Stimulated activated CD4-positive, alpha-beta T cell treated with anti-CD3 and anti-CD28 coated beads, TNF-alpha, amount 100 ng/mL, for 24 hours (primary cell): ENCODE results near the gene SLC12A6.
"Not testable (repeated sequence)": the region's sequence is repeated elsewhere in the genome, so short reads cannot be mapped to it uniquely, and the experiment has no call there.

Source experiments
- DNase-seq, 3 experiments: peaks; one replicate each; pipeline ENCODE4 v3.0.0-alpha.2; 2020; ENCODE audit warnings: low read depth in 3 of 3

Gene SLC12A6

GRCh38 chr15:34193272-34193671, 144.3 kb downstream of the SLC12A6 start:
- DNase-seq, result not testable (repeated sequence)

- DNase-seq, result no peak
These were observed 148.9 kb downstream of the SLC12A6 start for GRCh38 chr15:34188711-34189110.

GRCh38 chr15:34185666-34186065, 151.9 kb downstream of the SLC12A6 start:
- DNase-seq, result no peak

GRCh38 chr15:34182942-34183341, 154.6 kb downstream of the SLC12A6 start:
- no peak for DNase-seq
